ENCODE data around the gene TICAM1.

The TICAM1 gene

GRCh38 chr19:4768934-4769777, 62.4 kb downstream of the TICAM1 start:
- DNase-seq: peak; percentile 94

Data from NCI-H82 (cell line).